OCI-M2 (cell line): ENCODE data around the gene EFCAB6.

Experiments used
- DNase-seq: peaks from one replicate; lab custom pipeline; 2025; ENCODE audit not compliant: unreplicated experiment; lab: John Stamatoyannopoulos, UW

EFCAB6 gene

GRCh38 chr22:43642319-43643206 lies 169.5 kb downstream of the EFCAB6 start:
- DNase-seq, result no peak

- no peak for DNase-seq
These were observed 172.7 kb downstream of the EFCAB6 start for GRCh38 chr22:43639228-43639948.

GRCh38 chr22:43637275-43638260 lies 174.5 kb downstream of the EFCAB6 start:
- no peak for DNase-seq

GRCh38 chr22:43636086-43636485 lies 176.0 kb downstream of the EFCAB6 start:
- DNase-seq, result no peak

- no peak for DNase-seq
These were observed 177.0 kb downstream of the EFCAB6 start for GRCh38 chr22:43635101-43635500.

GRCh38 chr22:43634316-43634715 lies 177.8 kb downstream of the EFCAB6 start:
- no peak for DNase-seq

GRCh38 chr22:43633631-43634285 lies 178.3 kb downstream of the EFCAB6 start:
- DNase-seq, result no peak

- no peak for DNase-seq
These were observed 180.3 kb downstream of the EFCAB6 start for GRCh38 chr22:43631846-43632245.

GRCh38 chr22:43631201-43631600 lies 180.9 kb downstream of the EFCAB6 start:
- DNase-seq, result no peak

GRCh38 chr22:43630451-43630850 lies 181.7 kb downstream of the EFCAB6 start:
- DNase-seq, result no peak

GRCh38 chr22:43628250-43628649 lies 183.9 kb downstream of the EFCAB6 start:
- no peak for DNase-seq

- DNase-seq, result no peak
These were observed 184.5 kb downstream of the EFCAB6 start for GRCh38 chr22:43627485-43628213.

- no peak for DNase-seq
These were observed 186.9 kb downstream of the EFCAB6 start for GRCh38 chr22:43625242-43625641.

- DNase-seq, result no peak
These were observed 187.7 kb downstream of the EFCAB6 start for GRCh38 chr22:43624144-43624998.

GRCh38 chr22:43622886-43623285 lies 189.2 kb downstream of the EFCAB6 start:
- DNase-seq, result no peak

GRCh38 chr22:43620197-43620596 lies 191.9 kb downstream of the EFCAB6 start:
- no peak for DNase-seq

GRCh38 chr22:43618517-43618916 lies 193.6 kb downstream of the EFCAB6 start:
- DNase-seq, result no peak

- no peak for DNase-seq
These were observed 195.5 kb downstream of the EFCAB6 start for GRCh38 chr22:43616645-43617044.

- no peak for DNase-seq
These were observed 211.8 kb downstream of the EFCAB6 start for GRCh38 chr22:43600265-43600664.
